ENCODE measurements around the gene RGS3.

Gene RGS3

DNA sequence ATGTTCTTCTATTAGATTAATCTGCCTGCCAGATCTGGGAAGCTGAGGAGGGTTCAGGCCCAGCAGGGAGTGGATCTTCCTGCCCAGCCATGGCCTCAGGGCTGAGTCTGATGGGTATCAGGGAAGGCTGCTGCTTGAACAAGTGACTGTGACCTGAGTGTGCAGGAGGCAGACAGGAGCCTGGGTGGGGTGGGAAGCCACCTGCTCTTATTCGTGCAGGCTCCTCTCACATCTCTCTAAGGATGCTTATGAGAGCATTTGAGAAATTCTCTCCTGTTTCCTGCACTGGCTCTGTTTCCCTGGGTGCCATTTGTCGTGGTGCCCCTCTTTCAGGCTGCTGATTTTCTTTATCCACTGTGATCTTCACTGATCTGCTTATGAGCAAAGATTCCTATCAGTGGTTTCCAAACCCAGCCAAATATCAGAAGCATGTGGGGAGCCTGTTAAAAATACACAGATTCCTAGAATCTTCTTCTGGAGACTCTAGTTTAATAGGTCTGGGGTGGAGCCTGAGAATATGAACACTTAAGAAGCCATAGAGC is 2.1 kb downstream of the RGS3 start:
- peak overlapping the region; percentile 98 for H3K27ac ChIP-seq
- TF ChIP-seq ZFX (IDR thresholded peaks at IDR 0.05), result no peak
- TF ChIP-seq, protein P1, sequence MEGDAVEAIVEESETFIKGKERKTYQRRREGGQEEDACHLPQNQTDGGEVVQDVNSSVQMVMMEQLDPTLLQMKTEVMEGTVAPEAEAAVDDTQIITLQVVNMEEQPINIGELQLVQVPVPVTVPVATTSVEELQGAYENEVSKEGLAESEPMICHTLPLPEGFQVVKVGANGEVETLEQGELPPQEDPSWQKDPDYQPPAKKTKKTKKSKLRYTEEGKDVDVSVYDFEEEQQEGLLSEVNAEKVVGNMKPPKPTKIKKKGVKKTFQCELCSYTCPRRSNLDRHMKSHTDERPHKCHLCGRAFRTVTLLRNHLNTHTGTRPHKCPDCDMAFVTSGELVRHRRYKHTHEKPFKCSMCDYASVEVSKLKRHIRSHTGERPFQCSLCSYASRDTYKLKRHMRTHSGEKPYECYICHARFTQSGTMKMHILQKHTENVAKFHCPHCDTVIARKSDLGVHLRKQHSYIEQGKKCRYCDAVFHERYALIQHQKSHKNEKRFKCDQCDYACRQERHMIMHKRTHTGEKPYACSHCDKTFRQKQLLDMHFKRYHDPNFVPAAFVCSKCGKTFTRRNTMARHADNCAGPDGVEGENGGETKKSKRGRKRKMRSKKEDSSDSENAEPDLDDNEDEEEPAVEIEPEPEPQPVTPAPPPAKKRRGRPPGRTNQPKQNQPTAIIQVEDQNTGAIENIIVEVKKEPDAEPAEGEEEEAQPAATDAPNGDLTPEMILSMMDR (conservative IDR thresholded peaks at IDR 0.05), result no peak

- TF ChIP-seq, protein P1 (conservative IDR thresholded peaks at IDR 0.05), result no peak
- no peak for TF ChIP-seq ZFX (IDR thresholded peaks at IDR 0.05)
- no peak overlapping the region for H3K27ac ChIP-seq
Measured at GRCh38 chr9:113467183-113467582, 3.7 kb downstream of the RGS3 start.

DNA sequence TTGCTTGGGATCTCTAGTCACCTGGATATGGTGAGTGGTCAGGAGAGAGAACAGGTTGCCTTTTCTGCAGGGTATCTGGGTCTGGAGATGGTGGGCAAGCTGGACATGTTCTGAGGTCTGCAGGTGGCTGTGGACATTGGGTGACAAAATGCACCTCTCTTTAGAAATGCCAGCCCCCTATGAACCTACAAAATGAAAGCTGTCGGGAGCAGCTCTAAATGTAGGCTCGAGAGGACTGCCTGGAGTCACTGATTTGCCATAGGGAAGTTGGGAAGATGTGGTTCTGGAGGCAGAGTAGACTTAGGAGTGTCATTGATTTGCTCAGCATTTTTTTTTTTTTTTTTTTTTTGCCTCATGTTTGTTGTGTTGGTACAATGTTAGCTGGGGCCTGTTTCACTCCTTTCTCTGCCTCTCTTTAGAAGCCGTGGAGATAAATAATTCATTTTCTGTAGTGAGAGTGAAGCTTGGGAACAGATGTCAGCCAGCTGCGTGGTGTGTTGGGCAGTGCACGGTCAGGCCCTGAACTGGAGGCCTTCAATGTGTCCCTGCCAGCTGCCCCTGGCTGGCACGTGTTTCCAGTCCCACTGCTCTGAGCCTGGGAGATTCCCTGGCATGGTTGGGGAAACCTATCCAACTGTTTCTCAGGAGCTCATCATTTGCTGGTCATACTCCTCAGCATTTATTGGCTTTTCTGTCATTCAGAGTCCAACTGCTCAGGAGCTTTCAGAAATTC is 5.4 kb downstream of the RGS3 start:
- no peak overlapping the region for H3K27ac ChIP-seq
- TF ChIP-seq, protein P1 (conservative IDR thresholded peaks at IDR 0.05), result no peak
- no peak for TF ChIP-seq ZFX (IDR thresholded peaks at IDR 0.05)

DNA sequence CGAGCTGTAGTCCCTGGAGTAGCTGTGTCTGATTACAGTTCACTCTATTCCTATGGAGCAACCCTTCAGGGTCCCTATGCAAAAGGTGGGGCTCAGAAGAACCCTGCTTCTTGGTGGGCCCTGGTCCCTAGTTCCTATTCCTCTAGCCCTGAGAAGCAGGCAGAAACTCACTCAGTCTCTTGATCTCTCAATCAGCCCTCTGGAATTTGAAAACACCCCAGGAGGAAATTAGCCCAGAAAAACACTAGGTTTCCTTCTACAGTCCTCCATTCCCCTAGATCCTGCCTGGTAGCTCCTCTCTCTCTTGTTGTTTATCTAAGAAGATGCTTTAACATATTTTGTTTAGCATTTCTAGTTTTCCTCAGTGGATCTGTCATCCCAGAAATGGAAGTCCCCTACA is 7.6 kb downstream of the RGS3 start:
- no peak overlapping the region for H3K27ac ChIP-seq
- TF ChIP-seq, protein P1 (conservative IDR thresholded peaks at IDR 0.05), result no peak

GRCh38 chr9:113471566-113471965 is 8.0 kb downstream of the RGS3 start:
- H3K27ac ChIP-seq, result no peak overlapping the region
- no peak for TF ChIP-seq ZFX (IDR thresholded peaks at IDR 0.05)
- TF ChIP-seq, protein P1 (conservative IDR thresholded peaks at IDR 0.05), result no peak

DNA sequence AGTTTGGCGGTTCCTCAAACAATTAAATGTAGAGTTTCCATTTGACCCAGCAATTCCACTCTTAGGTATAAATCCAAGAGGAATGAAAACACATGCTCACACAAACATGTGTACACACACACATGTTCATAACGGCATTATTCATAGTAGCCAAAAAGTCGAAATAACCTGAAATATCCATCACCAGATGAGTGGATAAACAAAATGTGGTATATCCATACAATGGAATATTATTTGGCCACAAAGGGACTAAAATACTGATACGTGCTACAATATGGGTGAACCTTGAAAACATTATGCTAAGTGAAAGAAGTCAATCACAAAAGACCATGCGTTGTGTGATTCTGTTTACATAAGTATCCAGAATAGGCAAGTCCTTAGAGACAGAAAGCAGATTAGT is 8.7 kb downstream of the RGS3 start:
- TF ChIP-seq ZFX (IDR thresholded peaks at IDR 0.05), result no peak
- TF ChIP-seq, protein P1 (conservative IDR thresholded peaks at IDR 0.05), result no peak
- H3K27ac ChIP-seq, result no peak overlapping the region

- H3K27ac ChIP-seq, result no peak overlapping the region
- no peak for TF ChIP-seq ZFX (IDR thresholded peaks at IDR 0.05)
- TF ChIP-seq, protein P1 (conservative IDR thresholded peaks at IDR 0.05), result no peak
Measured at GRCh38 chr9:113474360-113475028, 11.0 kb downstream of the RGS3 start.
